Right atrium auricular region (tissue), 2 donors: ENCODE data around the gene ACTL6A. TPM values are rescaled to one million over a fixed set of nuclear protein-coding genes. Genes with fewer than 3 reads are reported as not detected.

Experiments used
- DNase-seq: peaks from one replicate; pipeline ENCODE4 v3.0.0-alpha.2; 2019; ENCODE audit warnings: low spot score
- H3K27ac ChIP-seq, 2 donors: fragments of 200-600 bp; sonication (generic); 1 replicate in 1 of 2; 2 replicates in 1 of 2; pipeline ENCODE4 v1.5.1; 2016 to 2019
- H3K27me3 ChIP-seq, 2 donors: fragments of 200-600 bp; sonication (generic); one replicate each; pipeline versions ENCODE4 v1.5.1 to v1.6.0; 2017 to 2019
- H3K36me3 ChIP-seq: fragments of 200-600 bp; sonication (generic); one replicate; pipeline ENCODE4 v1.5.1; 2016
- H3K4me1 ChIP-seq, 2 donors: fragments of 200-600 bp; sonication (generic); one replicate each; pipeline versions ENCODE4 v1.5.1 to v1.6.0; 2017 to 2019
- H3K4me3 ChIP-seq, 2 donors: fragments of 200-600 bp; sonication (generic); 1 replicate in 1 of 2; 2 replicates in 1 of 2; pipeline ENCODE4 v1.5.1; 2017 to 2019; ENCODE audit warnings: mild to moderate bottlenecking in 1 of 2, moderate library complexity in 1 of 2
- H3K9me3 ChIP-seq, 2 donors: fragments of 200-600 bp; sonication (generic); one replicate each; pipeline ENCODE4 v1.5.1; 2019
- CTCF ChIP-seq, 2 donors: fragments of 200-600 bp; sonication (generic); IDR thresholded peaks; one replicate each; pipeline ENCODE4 v1.5.1; 2019; ENCODE audit warnings: antibody characterized with exemption in 2 of 2
- total RNA-seq, 2 donors: library from RNA; depleted of rRNA; stranded (reverse); fragments of >200 nt; gene quantifications; one replicate each; pipeline ENCODE4 v1.1.0, GENCODE V29; 2016

ACTL6A gene
- total RNA-seq, 2 donors from 2014 or later = 15.9 to 32.9 TPM

GRCh38 chr3:179563271-179563783 lies 601 bp downstream of the ACTL6A start:
- Histone ChIP-seq H3K9me3 (no peaks in the 10 kb centered on the region), H3K27me3 (no peaks in the 10 kb centered on the region), H3K27ac (peak overlapping the region; percentile 72 to 83), H3K4me1 (peaks cover 0 to 16% of the 10 kb centered on the region in 2 donors), H3K4me3 (peak overlapping the region; percentile 80 to 89), H3K36me3 (no peaks in the 10 kb centered on the region)
- peak in 1 of 2 donors; percentile 57 for TF ChIP-seq CTCF (IDR thresholded peaks at IDR 0.05)
- peak; percentile 69 for DNase-seq

GRCh38 chr3:179565496-179565895 lies 2.8 kb downstream of the ACTL6A start:
- Histone ChIP-seq H3K9me3 (no peaks in the 10 kb centered on the region), H3K4me1 (peaks cover 0 to 16% of the 10 kb centered on the region in 2 donors), H3K4me3 (no peak overlapping the region), H3K27ac (no peak overlapping the region), H3K36me3 (peaks cover 8% of the 10 kb centered on the region), H3K27me3 (no peaks in the 10 kb centered on the region)
- no peak for TF ChIP-seq CTCF (IDR thresholded peaks at IDR 0.05)
- DNase-seq = no peak

GRCh38 chr3:179580992-179581391 lies 18.3 kb downstream of the ACTL6A start:
- H3K27me3 ChIP-seq = no peaks in the 10 kb centered on the region
- no peak overlapping the region for H3K4me3 ChIP-seq
- H3K36me3 ChIP-seq = peaks cover 57% of the 10 kb centered on the region
- no peak for DNase-seq
- H3K9me3 ChIP-seq = no peaks in the 10 kb centered on the region
- no peak for TF ChIP-seq CTCF (IDR thresholded peaks at IDR 0.05)
- H3K27ac ChIP-seq = no peak overlapping the region
- no peaks in the 10 kb centered on the region for H3K4me1 ChIP-seq

GRCh38 chr3:179589143-179589542 lies 26.4 kb downstream of the ACTL6A start:
- Histone ChIP-seq H3K4me3 (no peak overlapping the region), H3K36me3 (peaks cover 72% of the 10 kb centered on the region), H3K27me3 (no peaks in the 10 kb centered on the region), H3K27ac (no peak overlapping the region), H3K9me3 (no peaks in the 10 kb centered on the region), H3K4me1 (no peaks in the 10 kb centered on the region)
- no peak for DNase-seq
- TF ChIP-seq CTCF (IDR thresholded peaks at IDR 0.05) = no peak

GRCh38 chr3:179590669-179591068 lies 27.9 kb downstream of the ACTL6A start:
- no peak for TF ChIP-seq CTCF (IDR thresholded peaks at IDR 0.05)
- no peaks in the 10 kb centered on the region for H3K4me1 ChIP-seq
- H3K27ac ChIP-seq = no peak overlapping the region
- no peak overlapping the region for H3K4me3 ChIP-seq
- H3K27me3 ChIP-seq = no peaks in the 10 kb centered on the region
- no peaks in the 10 kb centered on the region for H3K9me3 ChIP-seq
- DNase-seq = no peak
- H3K36me3 ChIP-seq = peaks cover 82% of the 10 kb centered on the region

GRCh38 chr3:179591313-179591712 lies 28.6 kb downstream of the ACTL6A start:
- H3K4me1 ChIP-seq = no peaks in the 10 kb centered on the region
- no peak for TF ChIP-seq CTCF (IDR thresholded peaks at IDR 0.05)
- peaks cover 85% of the 10 kb centered on the region for H3K36me3 ChIP-seq
- H3K9me3 ChIP-seq = no peaks in the 10 kb centered on the region
- DNase-seq = no peak
- no peaks in the 10 kb centered on the region for H3K27me3 ChIP-seq
- H3K4me3 ChIP-seq = no peak overlapping the region
- H3K27ac ChIP-seq = no peak overlapping the region
